Activated CD8-positive, alpha-beta T cell treated with anti-CD3 and anti-CD28 coated beads for 36 hours (primary cell): ENCODE measurements around the gene PAK1. TPM values are rescaled to one million over a fixed set of nuclear protein-coding genes. Genes with fewer than 3 reads are reported as not detected.

Experiments used
- ATAC-seq: fragments of 200-7000 bp; cut with Tn5 transposase; one replicate; pipeline ENCODE4 v1.10.0; 2021; ENCODE audit warnings: mild to moderate bottlenecking, moderate library complexity
- CTCF ChIA-PET: fragments of 350-600 bp; sonication (Branson Sonifier 250); formaldehyde crosslinking; loops from one replicate; lab custom pipeline; 2021; ENCODE audit warnings: antibody characterized with exemption; lab: Charles Lee
- POLR2A ChIA-PET: fragments of 350-600 bp; sonication (Branson Sonifier 250); formaldehyde crosslinking; loops from one replicate; lab custom pipeline; 2021; ENCODE audit warnings: antibody characterized with exemption; lab: Charles Lee
- DNase-seq: peaks from one replicate; pipeline ENCODE4 v3.0.0-alpha.2; 2020
- H3K27ac Mint-ChIP-seq: one replicate; pipeline ENCODE4 v1.8.0; 2021; ENCODE audit warnings: mild to moderate bottlenecking, mixed read lengths
- H3K27me3 Mint-ChIP-seq: one replicate; pipeline ENCODE4 v1.8.0; 2021; ENCODE audit warnings: mixed read lengths
- H3K36me3 Mint-ChIP-seq: one replicate; pipeline ENCODE4 v1.8.0; 2021; ENCODE audit warnings: low read depth, mixed read lengths
- H3K4me1 Mint-ChIP-seq: one replicate; pipeline ENCODE4 v1.8.0; 2021; ENCODE audit warnings: low read depth, mixed read lengths
- H3K4me3 Mint-ChIP-seq: one replicate; pipeline ENCODE4 v1.8.0; 2021; ENCODE audit warnings: mild to moderate bottlenecking, moderate library complexity, mixed read lengths
- H3K9me3 Mint-ChIP-seq: one replicate; pipeline ENCODE4 v1.8.0; 2021; ENCODE audit warnings: mixed read lengths
- intact Hi-C: fragments of 100-400 bp; cut with micrococcal nuclease; formaldehyde crosslinking; loops from one replicate; pipeline ENCODE4 v1.10.0; 2022
- total RNA-seq, 2 experiments: library from RNA; stranded (reverse); gene quantifications; one replicate each; pipeline ENCODE4 v1.2.3, GENCODE V29; 2021
- TF ChIP-seq, protein P1 (sequence below): fragments of 200-600 bp; IDR thresholded peaks from one replicate; pipeline ENCODE4 v1.8.0; 2022; ENCODE audit warnings: antibody characterized with exemption, mild to moderate bottlenecking

The PAK1 gene
- total RNA-seq, 2 experiments from 2014 or later, result 43.8 to 49.9 TPM

DNA sequence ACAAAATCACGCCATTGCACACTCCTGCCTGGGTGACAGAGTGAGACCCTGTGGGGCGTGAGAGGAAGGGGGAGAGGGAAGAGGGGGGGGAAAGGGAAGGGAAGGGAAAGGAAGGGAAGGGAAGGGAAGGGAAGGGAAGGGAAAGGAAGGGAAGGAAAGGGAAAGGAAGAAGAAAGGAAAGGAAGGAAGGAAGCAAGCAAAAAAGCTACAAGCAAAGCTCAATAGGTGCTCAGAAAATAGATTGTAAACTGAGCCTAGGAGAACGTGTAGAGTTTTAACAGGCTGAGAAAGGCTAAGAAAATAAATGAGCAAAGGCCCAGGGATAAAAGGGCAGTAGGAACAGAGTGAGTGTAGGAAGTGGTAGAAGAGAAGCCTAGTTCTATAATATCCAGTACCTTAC, 141.6 kb downstream of the PAK1 start:
- Mint-ChIP-seq H3K27me3 (no peaks in the 10 kb centered on the region), H3K36me3 (peaks cover 45% of the 10 kb centered on the region), H3K9me3 (peaks cover 7% of the 10 kb centered on the region), H3K4me1 (no peaks in the 10 kb centered on the region), H3K27ac (no peak overlapping the region), H3K4me3 (no peak overlapping the region)
- intact Hi-C loops, result no loop called here
- DNase-seq (no peak), ATAC-seq (no peak)
- ChIA-PET CTCF (interaction anchor here (1.3 kb wide), 1 partner anchor 144 kb away, joined by 4 read pairs; no protein-coding TSS in a partner anchor), POLR2A (no interaction called here)
- TF ChIP-seq, protein P1, sequence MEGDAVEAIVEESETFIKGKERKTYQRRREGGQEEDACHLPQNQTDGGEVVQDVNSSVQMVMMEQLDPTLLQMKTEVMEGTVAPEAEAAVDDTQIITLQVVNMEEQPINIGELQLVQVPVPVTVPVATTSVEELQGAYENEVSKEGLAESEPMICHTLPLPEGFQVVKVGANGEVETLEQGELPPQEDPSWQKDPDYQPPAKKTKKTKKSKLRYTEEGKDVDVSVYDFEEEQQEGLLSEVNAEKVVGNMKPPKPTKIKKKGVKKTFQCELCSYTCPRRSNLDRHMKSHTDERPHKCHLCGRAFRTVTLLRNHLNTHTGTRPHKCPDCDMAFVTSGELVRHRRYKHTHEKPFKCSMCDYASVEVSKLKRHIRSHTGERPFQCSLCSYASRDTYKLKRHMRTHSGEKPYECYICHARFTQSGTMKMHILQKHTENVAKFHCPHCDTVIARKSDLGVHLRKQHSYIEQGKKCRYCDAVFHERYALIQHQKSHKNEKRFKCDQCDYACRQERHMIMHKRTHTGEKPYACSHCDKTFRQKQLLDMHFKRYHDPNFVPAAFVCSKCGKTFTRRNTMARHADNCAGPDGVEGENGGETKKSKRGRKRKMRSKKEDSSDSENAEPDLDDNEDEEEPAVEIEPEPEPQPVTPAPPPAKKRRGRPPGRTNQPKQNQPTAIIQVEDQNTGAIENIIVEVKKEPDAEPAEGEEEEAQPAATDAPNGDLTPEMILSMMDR, result no peak

DNA sequence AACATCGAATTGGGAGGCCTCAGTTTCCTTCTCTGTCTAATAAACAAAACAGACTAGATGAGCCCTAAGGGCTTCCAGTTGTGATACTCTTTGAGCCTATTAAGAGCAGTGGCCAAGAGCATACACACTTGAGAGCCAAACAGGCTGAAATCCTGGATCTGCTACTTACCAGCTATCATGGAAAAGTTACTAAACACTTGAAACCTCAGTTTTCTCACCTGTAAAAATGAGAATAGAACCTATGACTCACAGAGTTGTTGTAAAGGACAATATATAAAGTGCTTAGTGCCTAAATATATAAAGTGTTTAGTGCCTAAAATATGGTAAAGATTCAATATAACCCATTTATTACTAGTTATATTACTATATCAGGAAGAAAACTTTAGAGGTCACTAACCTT, 148.7 kb downstream of the PAK1 start:
- ChIA-PET CTCF (interaction anchor here (1.6 kb wide), 1 partner anchor 198 kb away, joined by 6 read pairs; the partner anchor contains the start of gene MYO7A), POLR2A (no interaction called here)
- Mint-ChIP-seq H3K36me3 (peaks cover 38% of the 10 kb centered on the region), H3K9me3 (peaks cover 5% of the 10 kb centered on the region), H3K27me3 (no peaks in the 10 kb centered on the region), H3K27ac (no peak overlapping the region), H3K4me1 (peaks cover 9% of the 10 kb centered on the region), H3K4me3 (no peak overlapping the region)
- DNase-seq, result no peak
- intact Hi-C loops, result no loop called here
- TF ChIP-seq, protein P1, result no peak
- ATAC-seq, result no peak

DNA sequence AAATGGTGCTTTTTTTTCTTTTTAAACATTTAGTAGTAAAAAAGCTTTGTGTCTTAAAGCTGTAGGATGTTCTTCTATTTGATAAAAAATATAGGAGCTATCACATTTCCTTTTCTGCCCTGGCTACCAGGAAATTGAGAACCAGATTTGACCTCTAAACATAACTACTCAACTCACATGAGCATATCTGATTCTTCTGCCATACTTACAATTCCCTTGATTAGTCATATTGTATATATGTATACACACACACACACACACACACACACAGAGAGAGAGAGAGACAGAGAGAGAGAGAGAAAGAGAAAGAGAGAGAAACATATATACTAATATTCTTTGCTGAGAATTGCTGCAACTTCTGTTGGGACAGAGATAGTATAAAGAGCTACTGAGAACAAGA, 149.4 kb downstream of the PAK1 start:
- CTCF ChIA-PET, result interaction anchor here (0.6 to 1.6 kb wide), 2 partner anchors 68 to 197 kb away, joined by 3 to 6 read pairs; partner anchors contain the start of gene MYO7A
- H3K9me3 Mint-ChIP-seq, result peaks cover 5% of the 10 kb centered on the region
- H3K4me3 Mint-ChIP-seq, result no peak overlapping the region
- POLR2A ChIA-PET, result no interaction called here
- H3K27me3 Mint-ChIP-seq, result no peaks in the 10 kb centered on the region
- H3K4me1 Mint-ChIP-seq, result peaks cover 9% of the 10 kb centered on the region
- ATAC-seq (no peak), DNase-seq (no peak)
- no peak overlapping the region for H3K27ac Mint-ChIP-seq
- intact Hi-C loops, result no loop called here
- H3K36me3 Mint-ChIP-seq, result peaks cover 33% of the 10 kb centered on the region
- TF ChIP-seq, protein P1, result no peak

DNA sequence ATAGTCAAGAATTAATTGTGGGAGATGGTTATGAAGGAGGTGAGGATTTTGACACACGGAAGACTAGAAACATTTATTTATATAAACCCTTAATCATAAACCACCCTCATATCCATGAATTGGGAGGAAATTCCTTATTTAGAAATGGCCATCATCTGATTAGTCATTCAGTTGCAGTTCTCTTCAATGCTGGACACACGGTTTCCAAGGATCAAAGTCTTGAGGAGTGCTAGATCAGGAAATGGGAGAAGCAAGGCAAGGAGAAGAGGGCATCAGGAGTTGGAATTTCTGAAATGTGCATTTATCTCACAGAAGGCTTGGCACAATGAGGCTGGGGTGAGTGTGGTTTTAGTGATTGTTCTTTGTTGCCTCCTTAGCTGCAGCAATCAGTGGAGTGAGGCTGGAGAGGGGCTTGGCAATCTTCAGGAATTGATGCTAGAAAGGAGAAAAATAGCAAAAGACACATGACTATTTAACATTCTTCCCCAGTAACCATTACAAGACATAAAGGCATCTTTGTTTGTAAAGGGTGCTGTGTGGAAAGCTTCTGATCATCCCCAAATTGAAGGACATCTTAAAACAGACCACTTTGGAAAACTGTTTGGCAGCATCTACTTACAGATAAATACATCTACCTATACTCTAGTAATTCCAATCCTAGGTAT, 150.8 kb downstream of the PAK1 start:
- H3K27me3 Mint-ChIP-seq, result no peaks in the 10 kb centered on the region
- ChIA-PET CTCF (no interaction called here), POLR2A (interaction anchor here (0.6 kb wide), 1 partner anchor 63 kb away, joined by 3 read pairs; no protein-coding TSS in a partner anchor)
- TF ChIP-seq, protein P1, result no peak
- peaks cover 9% of the 10 kb centered on the region for H3K4me1 Mint-ChIP-seq
- DNase-seq (no peak), ATAC-seq (no peak)
- peaks cover 23% of the 10 kb centered on the region for H3K36me3 Mint-ChIP-seq
- no peak overlapping the region for H3K27ac Mint-ChIP-seq
- H3K9me3 Mint-ChIP-seq, result peaks cover 3% of the 10 kb centered on the region
- no peak overlapping the region for H3K4me3 Mint-ChIP-seq
- intact Hi-C loops, result no loop called here

DNA sequence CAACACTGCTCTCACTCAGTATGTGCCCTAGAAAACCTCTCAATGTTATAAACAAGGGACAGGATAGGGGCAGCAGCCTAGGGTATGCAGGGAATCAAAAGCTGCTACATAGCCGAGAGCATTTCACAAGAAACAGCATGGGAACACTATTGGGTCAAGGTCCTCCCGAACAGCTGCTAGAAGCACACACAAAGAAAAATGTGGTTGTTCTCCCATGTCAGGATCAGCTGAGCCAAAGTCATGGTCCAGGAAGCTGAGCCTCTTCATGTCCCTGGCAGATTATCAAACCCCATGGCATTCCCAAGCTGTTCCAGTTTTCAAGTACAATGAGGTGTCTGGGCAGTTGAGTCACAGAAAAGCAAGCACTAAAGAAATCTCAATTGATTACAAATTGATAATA, 151.4 kb downstream of the PAK1 start:
- intact Hi-C loops, result no loop called here
- DNase-seq (no peak), ATAC-seq (no peak)
- H3K4me1 Mint-ChIP-seq, result peaks cover 9% of the 10 kb centered on the region
- POLR2A ChIA-PET, result no interaction called here
- H3K9me3 Mint-ChIP-seq, result no peaks in the 10 kb centered on the region
- H3K4me3 Mint-ChIP-seq, result no peak overlapping the region
- H3K27ac Mint-ChIP-seq, result no peak overlapping the region
- CTCF ChIA-PET, result no interaction called here
- TF ChIP-seq, protein P1, result no peak
- H3K27me3 Mint-ChIP-seq, result no peaks in the 10 kb centered on the region
- peaks cover 17% of the 10 kb centered on the region for H3K36me3 Mint-ChIP-seq
